C4-2B (cell line): ENCODE data around the gene NOA1.

Experiments
- ZFX ChIP-seq: fragments of 450-650 bp; IDR thresholded peaks from 2 replicates; pipeline ENCODE4 v1.6.1; 2017
- TF ChIP-seq, protein P1 (sequence below): fragments of 450-650 bp; conservative IDR thresholded peaks from 2 replicates; pipeline ENCODE4 v1.5.1; 2017; ENCODE audit warnings: mild to moderate bottlenecking

DNA sequence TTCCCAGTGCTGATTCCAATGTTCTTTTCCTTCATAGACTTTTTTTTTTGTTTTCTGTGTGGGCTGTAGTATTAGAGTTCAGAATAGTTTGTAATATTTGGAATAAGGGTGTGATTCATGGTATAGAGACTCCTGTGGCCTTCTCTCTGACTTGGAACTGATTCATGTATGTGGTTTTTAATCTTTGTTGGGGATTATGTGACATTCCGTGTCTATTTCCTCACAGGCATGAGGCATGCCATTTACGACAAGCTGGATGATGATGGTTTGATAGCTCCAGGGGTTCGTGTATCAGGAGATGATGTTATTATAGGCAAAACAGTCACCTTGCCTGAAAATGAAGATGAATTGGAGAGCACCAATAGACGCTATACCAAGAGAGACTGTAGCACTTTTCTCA lies 45.7 kb upstream of the NOA1 start:
- TF ChIP-seq, protein P1, sequence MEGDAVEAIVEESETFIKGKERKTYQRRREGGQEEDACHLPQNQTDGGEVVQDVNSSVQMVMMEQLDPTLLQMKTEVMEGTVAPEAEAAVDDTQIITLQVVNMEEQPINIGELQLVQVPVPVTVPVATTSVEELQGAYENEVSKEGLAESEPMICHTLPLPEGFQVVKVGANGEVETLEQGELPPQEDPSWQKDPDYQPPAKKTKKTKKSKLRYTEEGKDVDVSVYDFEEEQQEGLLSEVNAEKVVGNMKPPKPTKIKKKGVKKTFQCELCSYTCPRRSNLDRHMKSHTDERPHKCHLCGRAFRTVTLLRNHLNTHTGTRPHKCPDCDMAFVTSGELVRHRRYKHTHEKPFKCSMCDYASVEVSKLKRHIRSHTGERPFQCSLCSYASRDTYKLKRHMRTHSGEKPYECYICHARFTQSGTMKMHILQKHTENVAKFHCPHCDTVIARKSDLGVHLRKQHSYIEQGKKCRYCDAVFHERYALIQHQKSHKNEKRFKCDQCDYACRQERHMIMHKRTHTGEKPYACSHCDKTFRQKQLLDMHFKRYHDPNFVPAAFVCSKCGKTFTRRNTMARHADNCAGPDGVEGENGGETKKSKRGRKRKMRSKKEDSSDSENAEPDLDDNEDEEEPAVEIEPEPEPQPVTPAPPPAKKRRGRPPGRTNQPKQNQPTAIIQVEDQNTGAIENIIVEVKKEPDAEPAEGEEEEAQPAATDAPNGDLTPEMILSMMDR = no peak
- no peak for TF ChIP-seq ZFX
